ENCODE data around the gene KRTAP5-4.
"Not testable (repeated sequence)": the region's sequence is repeated elsewhere in the genome, so short reads cannot be mapped to it uniquely, and the experiment has no call there.

KRTAP5-4 gene

DNA sequence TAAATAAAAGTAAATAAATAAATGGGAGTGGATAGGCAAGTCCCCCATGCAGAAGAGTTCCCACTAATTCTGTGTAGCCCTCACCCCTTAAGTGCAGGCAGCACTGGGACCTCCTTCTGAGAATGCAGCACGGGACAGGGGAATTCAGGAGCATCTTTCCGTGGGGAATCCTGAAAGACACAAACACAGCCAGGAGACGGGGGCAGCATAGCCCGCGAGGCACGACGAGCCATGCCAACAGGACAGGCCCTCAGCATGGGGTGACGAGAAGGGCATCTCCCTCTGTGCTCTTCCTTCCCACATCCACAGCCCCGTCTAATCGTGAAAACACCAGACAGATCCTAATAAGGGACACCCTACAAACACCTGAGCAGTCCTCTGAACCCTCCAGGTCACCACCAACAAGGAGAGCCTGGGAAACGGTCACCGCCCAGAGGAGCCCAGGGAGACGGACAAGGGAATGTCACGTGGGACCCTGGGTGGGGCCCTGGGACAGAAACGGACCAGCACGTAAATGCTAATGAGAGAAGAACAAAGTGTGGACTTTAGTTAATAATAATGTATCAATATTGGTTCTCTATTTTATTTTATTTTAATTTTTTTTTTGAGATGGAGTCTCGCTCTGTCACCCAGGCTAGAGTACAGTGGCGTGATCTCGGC, 14.5 kb upstream of the KRTAP5-4 start:
- no peak for DNase-seq

- no peak for DNase-seq
Observed at GRCh38 chr11:1633864-1634263, 11.9 kb upstream of the KRTAP5-4 start.

DNA sequence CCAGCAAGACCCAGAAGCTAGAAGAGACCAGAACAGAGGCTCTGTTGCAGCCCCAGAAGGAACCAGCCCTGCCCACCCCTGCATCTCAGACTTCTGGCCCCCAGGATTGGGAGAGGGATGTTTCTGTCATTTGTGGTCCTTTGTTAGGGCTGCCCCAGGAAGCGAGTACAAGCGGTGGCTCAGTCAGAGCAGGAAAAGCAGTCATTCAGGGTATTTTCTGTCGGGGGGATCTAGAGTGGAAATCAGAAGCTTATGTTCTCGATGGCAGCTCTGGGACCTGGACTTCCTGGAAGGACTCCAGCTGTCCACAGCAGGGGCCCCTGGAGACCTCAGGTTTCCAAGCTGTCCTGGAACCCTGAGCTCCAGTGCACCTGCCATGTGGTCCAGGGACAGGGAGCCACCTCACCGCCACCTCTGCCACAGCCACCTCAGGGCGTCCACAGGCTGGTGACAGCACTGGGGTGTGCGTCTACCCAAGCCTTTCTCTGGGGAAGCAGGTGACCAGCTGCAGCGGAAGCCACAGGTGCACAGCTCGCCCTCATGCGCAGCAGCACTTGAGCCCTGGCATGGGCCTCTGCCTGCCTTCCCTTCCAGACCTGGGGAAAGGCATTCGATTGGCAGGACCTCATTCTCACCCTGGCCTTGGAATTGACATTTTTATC, 10.2 kb upstream of the KRTAP5-4 start:
- DNase-seq, result no peak

- no peak for DNase-seq
Observed at GRCh38 chr11:1631066-1631568, 9.2 kb upstream of the KRTAP5-4 start.

DNA sequence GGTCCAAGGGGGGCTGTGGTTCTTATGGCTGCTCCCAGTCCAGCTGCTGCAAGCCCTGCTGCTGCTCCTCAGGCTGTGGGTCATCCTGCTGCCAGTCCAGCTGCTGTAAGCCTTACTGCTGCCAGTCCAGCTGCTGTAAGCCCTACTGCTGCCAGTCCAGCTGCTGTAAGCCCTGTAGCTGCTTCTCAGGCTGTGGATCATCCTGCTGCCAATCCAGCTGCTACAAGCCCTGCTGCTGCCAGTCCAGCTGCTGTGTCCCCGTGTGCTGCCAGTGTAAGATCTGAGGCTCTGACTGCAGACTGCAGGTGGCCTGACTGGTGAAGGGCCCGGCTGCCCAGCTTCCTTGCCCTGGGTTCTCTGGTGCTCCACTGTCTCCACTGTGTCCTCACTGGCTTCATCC, 8.3 kb upstream of the KRTAP5-4 start:
- no peak for DNase-seq

- no peak for DNase-seq
Observed at GRCh38 chr11:1629326-1630185, 7.6 kb upstream of the KRTAP5-4 start, which contains the start of gene KRTAP5-5. Gene KRTAP5-5 (plus strand): TSS chr11:1629775. CDS start chr11:1629841, 66 bp downstream.

DNA sequence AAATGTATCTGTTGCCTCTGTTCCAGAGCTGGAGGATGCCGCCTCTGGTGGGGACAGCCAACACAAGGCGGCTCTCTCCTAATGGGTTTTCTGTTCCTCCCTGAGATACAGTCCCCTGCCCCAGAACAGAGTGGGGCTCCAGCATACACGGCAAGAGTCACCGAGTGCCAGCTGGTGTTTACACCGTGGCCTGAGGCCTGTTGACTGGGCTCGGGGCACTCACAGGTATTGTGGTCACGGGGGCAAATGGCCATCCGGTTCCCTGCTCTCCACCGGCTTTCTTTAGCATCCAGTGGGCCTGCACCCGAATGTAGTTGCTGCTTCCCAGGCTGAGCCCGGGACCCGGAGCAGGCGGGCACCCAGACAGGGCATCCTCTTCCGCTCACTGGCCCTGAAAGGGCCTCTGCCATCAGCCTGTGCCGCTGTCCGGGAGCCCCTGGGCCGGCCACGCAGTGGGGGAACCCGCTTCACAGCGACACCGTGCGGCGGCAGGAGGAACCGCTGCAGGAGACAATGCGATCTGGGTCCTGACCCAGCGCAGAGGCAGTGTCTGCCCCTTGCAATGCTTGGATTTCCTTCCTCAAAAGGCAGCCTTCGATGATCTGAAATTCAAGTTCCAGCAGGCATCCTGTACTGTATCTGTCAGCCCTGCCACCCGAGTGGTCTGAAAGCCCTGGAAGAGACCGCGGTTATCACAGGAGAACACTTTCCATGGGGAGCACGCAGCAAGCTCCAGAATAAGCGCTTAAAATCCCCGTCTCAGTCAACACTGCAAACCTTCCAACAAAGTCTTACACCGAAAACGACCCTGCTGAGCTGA, 6.8 kb upstream of the KRTAP5-4 start:
- DNase-seq, result peak; percentile 27

- no peak for DNase-seq
Observed at GRCh38 chr11:1625541-1625940, 3.6 kb upstream of the KRTAP5-4 start.

- DNase-seq, result no peak
Observed at GRCh38 chr11:1624621-1625020, 2.7 kb upstream of the KRTAP5-4 start.

- DNase-seq, result no peak
Observed at GRCh38 chr11:1623716-1624115, 1.8 kb upstream of the KRTAP5-4 start.

- DNase-seq, result no peak
Observed at GRCh38 chr11:1619449-1619848, 2.5 kb downstream of the KRTAP5-4 start.

GRCh38 chr11:1618231-1618630, 3.7 kb downstream of the KRTAP5-4 start:
- DNase-seq, result peak; percentile 34

DNA sequence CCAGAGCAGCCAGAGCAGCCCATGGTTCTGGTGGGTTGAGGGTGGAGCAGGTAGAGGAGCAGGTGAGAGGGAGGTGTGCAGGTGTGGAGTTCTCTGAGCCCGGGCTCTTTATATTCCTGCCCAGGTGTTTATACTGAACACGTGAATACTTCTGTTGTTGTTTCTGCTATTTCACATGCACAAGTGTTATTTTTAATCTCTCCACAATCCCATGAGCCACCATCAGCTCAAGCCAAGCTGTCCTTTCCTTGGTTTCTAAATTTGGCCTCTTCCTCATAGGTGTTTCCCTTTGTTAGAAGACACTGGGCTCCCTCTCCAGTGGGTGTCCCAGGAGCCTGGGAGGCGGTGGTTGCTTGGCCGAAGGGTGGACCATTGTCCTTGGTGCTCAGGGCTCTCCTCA, 13.6 kb downstream of the KRTAP5-4 start, which contains the start of gene KRTAP5-3:
KRTAP5-3 (minus strand) TSS at position 101 of the 400 bp plus-strand sequence; CDS start at position 23, 78 bp downstream.
- DNase-seq, result no peak

DNA sequence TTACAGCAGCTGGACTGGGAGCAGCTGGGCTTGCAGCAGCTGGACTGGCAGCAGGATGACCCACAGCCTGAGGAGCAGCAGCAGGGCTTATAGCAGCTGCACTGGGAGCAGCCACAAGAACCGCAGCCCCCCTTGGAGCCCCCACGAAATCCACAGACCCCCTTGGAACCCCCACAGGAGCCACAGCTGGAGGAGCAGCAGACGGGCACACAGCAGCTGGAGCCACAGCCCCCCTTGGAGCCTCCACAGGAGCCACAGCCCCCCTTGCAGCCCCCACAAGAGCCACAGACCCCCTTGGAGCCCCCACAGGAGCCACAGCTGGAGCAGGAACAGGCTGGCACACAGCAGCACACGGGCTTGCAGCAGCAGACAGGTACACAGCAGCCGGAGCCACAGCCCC, 14.0 kb downstream of the KRTAP5-4 start:
- not testable (repeated sequence) for DNase-seq

- DNase-seq, result not testable (repeated sequence)
Observed at GRCh38 chr11:1607156-1607845, 14.6 kb downstream of the KRTAP5-4 start.

- not testable (repeated sequence) for DNase-seq
Observed at GRCh38 chr11:1605923-1606322, 16.0 kb downstream of the KRTAP5-4 start.

DNA sequence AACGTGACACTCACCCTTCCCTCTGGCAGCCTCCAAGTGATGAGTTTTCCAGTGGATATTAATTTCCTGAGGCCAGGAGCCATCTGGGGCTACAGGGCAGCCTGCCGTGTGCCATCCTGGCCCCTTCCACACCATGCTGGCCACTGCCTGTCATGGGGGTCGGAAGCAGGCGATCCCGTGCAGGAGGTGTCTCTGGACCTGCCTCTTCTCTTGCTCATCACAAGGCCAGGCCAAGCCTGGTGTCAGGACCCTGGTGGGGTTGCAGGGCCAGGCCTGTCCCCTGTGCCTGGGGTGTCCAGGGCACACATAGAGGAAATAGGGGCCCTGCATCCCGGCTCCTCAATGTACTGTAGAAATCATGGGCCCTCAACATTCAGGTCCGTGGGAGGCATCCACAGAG, 17.2 kb downstream of the KRTAP5-4 start:
- DNase-seq, result no peak

DNA sequence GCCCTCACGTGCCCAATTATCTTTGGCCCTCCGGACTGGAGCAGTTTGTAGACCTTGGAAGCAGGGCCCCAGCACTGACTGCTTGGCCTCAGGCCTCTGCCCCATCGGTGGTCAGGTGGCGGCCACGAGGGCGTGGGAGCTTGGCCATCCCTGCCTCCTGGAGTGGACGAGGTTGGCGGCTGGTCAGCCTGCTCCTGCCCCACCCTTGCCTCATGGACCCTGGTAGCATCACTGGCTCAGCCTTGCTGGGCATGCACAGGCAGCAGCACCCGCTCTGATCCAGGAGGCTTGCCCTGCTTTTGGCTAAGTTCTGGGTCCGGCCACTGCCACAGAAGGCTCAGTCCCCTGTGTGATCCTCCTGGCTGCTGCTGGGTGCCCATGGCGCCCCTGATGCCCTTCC, 17.8 kb downstream of the KRTAP5-4 start:
- DNase-seq, result no peak

GRCh38 chr11:1603629-1604028, 18.3 kb downstream of the KRTAP5-4 start:
- no peak for DNase-seq

GRCh38 chr11:1601663-1602062, 20.3 kb downstream of the KRTAP5-4 start:
- not testable (repeated sequence) for DNase-seq

GRCh38 chr11:1600626-1601025, 21.3 kb downstream of the KRTAP5-4 start:
- no peak for DNase-seq

Measured in fibroblast of skin of scalp (primary cell).